ENCODE data around the gene EFNA5.

The EFNA5 gene

DNA sequence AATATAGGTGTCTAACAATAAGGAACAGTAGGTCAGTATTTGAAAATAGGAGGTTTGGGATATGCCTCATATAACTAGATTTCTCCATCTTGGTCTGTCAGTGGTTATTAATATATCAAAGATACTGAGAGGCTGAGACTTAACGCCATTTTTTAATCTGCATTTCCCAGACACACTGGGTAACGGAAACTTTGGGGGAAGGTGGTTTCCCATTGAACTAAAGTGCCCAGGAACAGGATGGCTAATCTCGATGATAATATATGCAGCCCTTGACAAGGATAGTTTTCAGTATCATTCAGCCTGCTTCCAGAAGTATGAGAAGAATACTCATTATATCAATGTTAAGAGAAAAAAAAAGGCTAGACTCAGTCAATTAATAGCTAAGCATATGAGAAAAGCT is 30.7 kb downstream of the EFNA5 start:
- DNase-seq (ENCODE audit: low read depth in 2 of 2), result no peak

DNA sequence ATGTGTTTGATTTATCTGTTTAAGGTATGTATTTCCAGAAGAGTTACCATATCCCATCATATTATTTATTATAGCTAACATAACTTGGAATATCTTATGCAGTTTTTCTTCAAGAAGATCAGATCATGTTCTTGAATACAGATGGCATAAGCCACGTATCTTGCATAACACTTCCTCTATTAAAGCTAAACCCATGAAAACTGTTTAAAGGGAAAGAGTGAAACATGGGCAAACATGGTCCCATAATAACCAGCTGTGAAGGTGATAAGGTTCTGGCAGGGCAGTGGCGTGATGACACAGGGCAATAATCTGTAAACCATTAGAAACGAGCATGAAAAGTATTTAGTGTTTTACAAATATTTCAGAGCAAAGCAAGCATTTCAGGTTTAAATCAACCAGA is 34.2 kb downstream of the EFNA5 start:
- no peak for DNase-seq (ENCODE audit: low read depth in 2 of 2)

DNA sequence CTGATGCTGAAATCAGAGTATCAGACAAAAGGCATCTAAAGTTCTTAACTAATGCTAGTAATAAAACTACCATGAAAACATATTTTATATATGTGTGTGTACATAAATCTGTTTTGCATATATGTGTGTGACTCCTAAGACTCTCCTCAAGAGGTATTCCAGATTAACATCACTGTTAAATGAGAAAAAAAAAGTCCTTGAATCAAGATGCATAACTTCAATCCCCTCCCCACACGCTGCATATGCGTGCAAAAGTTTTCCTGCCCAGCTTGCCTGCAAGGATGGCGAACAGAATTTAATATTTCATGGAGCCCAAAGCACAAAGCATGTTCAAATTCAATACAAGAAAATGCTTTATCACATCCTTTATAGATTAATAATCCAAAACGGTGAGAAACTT is 34.7 kb downstream of the EFNA5 start:
- peak in 1 of 2 experiments; percentile 37 for DNase-seq (ENCODE audit: low read depth in 2 of 2)

DNA sequence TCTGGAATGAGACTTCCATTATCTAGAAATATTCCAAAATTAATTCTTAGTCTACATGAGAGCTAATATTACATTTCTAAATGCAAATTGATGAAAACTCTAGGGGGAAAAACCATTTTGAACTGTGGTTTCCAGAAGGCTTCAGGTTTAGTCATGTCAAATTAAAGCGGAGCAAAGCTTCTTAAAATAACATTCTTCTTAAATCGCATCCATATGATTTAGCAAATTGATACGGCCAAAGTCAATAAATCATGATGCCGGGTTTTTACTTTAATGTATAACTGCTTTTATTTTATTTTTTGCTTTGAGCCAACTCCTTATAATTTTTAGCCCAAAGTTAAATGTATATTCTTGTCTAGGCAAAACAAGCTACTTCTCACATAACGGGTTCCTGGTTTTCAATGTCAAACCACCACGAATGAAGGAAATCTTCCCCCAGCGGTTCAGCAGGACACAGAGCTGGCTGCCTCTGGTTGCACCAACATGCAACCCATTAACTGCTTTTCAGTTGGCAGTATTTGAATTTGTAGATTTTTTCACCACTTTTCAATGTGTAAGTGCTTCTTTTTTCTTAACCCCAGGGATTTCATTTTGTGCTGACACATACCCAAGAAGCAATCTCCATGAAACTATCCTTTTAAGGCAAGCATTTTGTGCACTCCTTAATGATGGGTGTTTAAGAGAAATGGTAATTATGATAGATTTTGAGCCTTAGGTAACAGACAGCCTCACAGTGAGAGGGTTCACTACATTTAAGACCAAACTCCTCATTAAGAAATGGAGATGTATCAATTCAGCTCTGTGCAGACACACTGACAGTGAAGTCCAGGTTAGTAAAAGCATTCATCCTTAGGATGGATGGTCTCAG is 35.5 kb downstream of the EFNA5 start:
- peak; percentile 54 to 62 for DNase-seq (ENCODE audit: low read depth in 2 of 2)

DNA sequence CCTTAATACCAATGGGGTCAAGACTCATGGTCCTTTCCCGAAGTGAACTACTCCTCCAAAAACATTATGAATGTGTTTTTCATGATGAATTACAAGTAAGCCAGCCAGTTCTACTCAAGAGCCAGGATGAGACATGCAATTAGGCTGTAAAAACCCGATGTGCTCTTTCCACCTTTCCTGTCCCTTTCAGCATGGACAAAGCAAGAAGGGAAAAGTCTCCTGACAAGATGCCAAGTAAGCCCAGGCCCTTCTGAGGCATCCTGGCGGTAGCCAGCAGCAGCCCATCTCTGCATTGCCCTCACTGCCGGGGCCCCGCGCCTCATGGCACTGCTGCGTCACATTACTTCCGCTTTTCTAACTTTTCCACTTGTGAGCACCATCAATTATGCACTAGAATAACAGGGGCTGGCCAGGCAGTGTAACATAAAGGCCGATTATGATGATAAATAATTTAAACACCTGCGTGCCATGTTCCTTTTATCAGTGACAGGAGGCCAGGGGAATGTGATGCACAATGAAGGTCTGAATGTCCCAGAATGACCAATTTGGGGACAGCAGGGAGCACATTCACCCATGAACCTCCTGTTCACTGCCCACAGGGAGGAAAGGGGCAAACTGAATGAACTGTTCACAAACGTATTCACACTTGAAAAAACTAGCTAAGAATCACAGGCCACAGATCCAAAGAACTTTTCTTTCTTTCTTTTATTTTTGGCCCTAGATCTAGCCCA is 37.4 kb downstream of the EFNA5 start:
- DNase-seq (ENCODE audit: low read depth in 2 of 2), result no peak

DNA sequence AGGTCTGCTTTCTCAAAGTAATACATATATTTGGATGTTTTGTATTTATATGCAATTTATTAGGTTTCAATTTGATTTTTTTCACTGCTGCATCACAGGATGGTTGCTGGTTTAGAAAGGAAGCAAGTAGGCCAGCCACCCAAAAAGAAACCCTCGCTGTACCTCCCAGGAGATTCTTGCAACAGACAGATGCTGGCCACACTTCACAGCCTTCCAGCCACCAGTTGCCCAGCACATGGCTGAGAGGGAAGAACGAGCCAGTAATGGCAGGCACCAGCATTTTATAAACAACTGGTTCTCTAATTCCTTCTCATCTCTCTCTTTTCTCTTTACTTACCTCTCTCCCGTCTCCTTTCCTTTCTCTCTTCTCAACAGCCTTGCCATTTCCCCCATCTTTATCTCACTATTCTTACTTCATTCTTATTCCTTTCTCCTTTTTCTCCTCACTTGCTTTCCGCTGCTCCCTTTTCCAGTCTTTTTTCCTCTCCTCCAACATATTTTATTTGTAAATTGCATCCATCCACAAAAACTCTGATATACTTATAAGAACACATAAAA is 38.9 kb downstream of the EFNA5 start:
- no peak for DNase-seq (ENCODE audit: low read depth in 2 of 2)

DNA sequence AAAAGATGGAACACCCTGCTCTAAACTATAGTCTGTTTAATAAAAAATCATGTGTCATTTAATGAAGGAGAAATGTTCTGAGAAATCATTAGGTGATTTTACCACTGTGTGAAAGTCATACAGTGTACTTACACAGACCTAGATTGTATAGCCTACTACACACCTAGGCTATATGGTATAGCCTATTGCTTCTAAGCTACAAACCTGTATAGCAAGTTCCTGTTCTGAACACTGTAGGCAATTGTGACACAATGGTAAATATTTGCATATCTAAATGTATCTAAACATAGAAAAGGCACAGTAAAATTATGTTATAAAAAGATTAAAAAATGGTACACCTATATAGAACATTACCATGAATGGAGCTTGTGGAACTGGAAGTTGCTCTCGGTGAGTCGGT is 40.6 kb downstream of the EFNA5 start:
- DNase-seq (ENCODE audit: low read depth in 2 of 2), result no peak

DNA sequence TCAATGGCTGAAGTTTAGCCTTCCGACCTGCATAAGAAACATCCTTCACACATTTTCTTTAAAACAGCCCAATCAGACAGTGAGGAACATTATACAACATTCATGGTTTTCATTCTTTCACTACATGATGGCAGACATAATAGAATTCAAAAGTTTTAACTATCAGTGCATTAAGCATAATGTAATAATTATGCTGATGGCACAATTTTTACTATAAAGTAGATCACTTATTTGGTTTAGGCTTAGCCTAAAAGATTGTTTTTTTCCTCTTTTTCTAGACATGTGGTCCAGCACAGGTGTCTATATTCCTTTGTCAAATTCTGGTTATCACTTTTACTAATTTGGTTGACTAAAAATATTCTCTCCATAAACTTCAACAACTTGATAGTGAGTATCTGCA is 46.5 kb downstream of the EFNA5 start:
- DNase-seq (ENCODE audit: low read depth in 2 of 2), result no peak

DNA sequence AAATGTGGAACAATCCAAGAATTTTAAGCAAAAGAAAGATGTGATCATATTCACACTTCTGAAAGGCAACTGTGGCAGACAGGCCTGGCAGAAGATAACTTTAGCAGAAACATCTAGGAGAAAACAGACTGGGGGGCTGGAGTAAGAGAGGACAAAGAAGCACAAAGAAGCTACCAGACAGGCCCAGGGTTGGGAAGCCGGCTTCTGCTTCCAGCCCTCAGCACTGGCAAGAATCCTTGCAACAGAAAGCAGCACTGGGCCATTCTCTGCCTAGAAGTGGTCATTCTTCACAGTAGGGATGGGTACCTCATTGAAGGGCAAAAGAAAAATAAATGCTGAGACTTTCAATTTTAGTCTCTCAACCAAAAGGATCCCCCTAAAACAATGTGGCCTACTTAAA is 49.6 kb downstream of the EFNA5 start:
- no peak for DNase-seq (ENCODE audit: low read depth in 2 of 2)

DNA sequence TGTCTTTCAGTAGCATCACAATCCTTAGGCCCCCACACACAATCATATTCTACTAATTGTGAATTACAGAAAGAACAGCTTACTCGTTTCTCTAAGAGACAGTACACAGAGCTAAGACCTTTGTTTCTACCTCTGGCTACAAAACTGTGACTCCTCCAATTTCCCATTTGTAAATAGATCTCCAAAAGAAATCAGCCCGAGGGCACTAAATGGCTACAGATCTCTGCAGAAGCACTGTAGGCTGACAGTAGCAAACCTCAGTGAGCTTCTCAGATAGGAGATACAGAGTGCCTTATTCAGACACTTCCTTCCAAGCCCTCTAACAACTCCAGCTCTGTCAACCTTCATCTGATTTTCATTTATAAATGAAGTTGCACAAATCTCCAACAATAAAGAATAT is 51.0 kb downstream of the EFNA5 start:
- no peak for DNase-seq (ENCODE audit: low read depth in 2 of 2)

DNA sequence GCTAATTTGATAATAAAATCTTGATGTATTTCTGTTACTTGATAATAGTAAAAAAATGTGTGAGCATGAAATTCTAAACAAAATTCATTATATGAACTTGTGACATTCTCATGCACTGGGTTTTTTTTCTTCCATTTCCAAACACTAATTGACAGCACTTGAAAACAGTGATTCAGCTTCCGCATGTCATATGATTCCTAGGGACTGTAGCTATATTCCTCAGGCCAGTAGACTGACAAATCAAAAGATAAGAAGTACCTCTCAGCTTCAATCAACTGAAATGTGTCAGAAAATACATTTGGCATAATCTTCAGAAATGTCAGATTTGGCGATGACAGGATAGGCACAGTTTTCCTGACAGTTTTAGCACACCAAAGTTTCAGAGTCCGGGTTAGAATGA is 52.5 kb downstream of the EFNA5 start:
- no peak for DNase-seq (ENCODE audit: low read depth in 2 of 2)

DNA sequence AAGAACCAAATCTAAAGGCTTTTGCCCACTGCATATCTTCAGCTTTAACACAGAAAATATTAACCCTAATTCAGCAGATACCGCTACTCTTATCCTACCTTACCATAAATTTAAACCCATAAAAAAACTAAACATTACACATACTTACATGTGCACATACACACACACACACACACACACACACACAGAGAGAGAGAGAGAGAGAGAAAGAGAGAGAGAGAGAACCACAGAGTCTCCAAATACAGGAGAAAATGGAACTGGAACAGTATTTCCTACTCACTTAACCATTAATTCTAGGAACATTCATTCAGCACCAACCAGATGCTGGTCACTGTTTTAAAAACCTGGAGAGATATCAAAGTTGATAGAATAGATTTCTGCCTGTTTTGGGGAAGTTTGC is 53.7 kb downstream of the EFNA5 start:
- DNase-seq (ENCODE audit: low read depth in 2 of 2), result no peak

DNA sequence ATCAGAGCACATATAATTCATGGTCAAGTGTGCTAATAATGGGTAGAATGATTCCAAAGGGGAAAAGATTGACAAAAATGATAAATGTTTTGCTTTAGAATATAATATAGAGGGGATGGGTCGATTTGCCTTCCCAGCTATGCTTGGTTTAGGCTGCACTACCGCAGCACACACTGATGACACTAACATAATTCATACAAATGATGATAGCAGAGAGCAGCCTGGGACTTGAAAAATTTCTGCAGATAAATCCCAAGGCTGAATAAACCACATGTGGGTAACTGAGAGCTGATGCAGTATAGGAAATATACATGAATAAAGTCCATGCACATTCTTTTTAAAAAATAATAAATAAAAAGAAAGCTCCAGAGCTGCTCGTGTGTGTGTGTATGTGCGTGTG is 54.5 kb downstream of the EFNA5 start:
- no peak for DNase-seq (ENCODE audit: low read depth in 2 of 2)

DNA sequence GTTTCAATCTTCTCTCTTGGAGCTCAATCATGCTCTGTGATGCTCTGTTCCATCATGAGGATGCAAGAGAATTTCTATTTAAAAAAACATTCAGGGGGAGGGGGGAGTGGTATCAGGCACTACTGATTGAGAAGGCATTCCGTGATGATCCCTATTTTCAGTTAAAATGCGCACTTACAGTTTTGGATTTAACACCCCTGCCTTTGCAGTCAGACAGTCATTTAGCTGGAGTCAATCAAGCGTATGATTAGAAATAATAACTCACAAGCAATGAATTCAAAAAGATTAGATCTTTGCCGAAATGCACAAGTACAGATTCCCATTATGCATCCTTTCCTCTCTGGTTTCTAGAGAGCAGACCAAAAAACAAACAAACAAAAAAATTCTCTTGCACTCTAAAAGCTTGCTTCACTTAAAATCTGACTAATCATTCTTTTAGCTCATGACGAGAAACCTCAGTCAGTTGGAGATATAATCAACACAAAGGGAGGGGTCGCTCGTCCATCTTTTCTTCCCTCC is 55.4 kb downstream of the EFNA5 start:
- no peak for DNase-seq (ENCODE audit: low read depth in 2 of 2)

DNA sequence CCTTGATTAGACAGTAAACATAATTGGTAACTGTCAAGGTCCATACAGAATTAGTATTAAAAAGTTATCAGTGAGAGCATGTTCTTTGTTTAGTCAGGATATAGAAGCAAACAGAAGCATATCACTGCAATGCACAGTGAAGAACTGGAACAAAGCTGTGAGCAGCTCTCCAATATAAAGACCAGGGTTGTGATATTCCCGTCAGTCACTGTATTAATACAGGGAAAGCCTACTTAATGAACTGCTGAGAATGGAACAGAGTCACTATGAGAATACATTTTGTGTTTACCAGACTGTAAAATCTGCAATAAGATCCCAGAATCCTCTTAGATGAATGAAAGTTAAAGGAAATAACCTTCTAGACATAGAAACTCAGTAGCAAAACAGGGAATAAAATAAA is 58.2 kb downstream of the EFNA5 start:
- DNase-seq (ENCODE audit: low read depth in 2 of 2), result no peak

DNA sequence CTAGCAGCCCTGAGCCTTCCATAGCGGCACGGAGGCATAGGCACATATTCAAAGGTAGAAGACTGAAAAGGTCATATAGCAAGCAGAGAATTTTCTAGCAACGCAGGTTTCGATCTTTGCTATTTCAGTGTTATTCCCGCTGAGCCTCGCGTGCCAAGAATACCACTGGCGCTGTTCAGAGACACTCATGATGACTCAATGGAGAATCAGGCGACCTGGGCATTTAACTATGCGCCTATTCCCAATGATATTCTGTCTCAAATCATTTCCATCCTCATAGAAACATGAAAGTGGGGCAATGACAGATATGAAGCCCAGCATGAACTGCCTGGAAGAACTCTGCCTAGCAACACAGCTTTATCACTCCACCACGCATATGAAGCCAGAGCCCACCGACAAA is 59.9 kb downstream of the EFNA5 start:
- no peak for DNase-seq (ENCODE audit: low read depth in 2 of 2)

DNA sequence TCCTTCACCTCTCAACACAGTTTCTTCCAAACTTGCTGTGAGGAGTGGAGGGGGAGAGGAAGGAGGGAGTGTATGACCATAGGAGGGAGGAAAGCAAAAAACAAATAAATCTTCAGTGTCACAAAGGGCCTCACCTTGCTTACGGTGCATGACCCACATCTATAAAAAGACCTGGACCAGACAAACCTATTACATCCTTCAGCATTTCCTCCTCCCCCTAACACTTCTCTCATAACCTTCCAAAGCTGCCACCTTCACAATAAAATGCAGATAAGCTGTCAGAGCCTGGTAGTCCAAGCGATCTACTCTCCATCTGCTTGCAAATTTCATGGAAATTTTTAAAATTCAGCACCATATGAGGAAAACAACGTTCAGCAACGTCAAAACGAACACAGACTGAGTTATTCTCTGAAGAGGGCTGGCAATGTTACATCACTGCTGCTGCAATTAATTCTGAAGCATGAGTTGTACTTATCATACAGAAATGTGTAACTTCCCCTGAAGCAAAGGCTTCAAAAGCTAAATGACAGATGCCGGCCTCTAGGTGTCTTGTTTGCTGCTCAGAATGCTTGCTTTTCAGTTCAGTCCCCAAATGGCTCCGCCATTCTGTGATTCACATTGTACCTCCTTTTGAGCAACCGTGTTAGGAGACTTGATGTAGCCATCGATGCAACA is 62.9 kb downstream of the EFNA5 start:
- DNase-seq (ENCODE audit: low read depth in 2 of 2), result no peak

DNA sequence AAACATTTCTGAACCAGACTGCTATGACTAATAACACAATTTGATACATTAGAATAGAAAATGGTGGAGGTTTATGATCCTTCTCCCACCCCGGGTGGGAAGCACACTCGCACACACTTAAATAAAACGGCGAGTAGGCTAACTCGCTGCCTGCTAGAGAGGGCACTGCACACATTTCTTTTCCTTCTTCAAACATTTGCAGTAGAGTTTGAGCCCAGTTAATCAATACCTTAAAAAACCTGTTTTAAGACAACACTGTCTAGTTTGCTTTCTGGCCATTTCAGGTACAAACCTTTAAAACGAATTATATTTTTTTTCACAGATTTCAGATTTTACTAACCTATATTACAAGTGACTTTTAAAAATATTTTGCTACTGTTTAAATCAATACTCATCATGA is 63.5 kb downstream of the EFNA5 start:
- no peak for DNase-seq (ENCODE audit: low read depth in 2 of 2)

DNA sequence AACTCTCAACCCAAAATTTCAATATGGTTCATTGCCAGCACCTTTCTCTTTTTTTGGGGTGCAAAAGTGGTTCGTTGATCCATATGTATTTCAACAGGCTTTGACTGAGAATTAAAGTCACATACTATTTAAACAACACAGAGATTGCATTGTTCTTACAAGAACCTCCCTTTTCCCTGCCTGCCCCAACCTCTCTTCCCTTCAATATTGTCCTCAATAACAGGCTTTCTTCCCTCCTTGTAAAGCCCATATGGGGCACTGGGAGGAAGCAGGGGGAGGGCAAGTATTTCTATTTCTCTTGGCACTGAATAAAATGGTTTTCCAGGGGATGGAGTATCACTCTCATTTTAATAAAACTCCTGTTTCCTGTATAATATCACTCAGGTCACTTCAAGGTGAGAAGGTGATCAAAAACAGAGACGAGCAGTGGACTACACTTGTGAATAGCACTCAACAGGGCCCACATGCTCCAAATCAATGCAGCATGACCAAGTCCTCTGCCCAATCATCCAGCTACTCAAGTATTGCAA is 65.1 kb downstream of the EFNA5 start:
- DNase-seq (ENCODE audit: low read depth in 2 of 2), result no peak

DNA sequence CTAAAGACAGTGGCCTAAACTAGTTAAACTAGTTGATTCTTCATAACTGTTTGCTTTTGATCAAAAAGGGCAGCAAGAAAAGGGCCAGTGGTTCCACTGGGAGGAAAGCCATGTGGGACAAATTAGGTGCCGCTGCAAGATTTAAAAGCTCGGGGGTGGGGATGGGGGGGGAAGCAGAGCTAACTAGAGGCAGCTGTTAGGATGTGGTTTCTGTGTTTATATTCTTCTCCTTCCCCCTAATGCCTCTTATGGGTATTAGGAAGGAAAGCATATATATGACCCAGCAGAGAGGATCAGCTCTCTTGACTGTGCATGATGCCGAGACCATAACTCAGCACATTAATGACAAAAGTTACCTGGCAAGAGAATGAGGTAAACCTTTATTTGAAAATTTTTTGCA is 65.7 kb downstream of the EFNA5 start:
- DNase-seq (ENCODE audit: low read depth in 2 of 2), result peak; percentile 68 to 69

DNA sequence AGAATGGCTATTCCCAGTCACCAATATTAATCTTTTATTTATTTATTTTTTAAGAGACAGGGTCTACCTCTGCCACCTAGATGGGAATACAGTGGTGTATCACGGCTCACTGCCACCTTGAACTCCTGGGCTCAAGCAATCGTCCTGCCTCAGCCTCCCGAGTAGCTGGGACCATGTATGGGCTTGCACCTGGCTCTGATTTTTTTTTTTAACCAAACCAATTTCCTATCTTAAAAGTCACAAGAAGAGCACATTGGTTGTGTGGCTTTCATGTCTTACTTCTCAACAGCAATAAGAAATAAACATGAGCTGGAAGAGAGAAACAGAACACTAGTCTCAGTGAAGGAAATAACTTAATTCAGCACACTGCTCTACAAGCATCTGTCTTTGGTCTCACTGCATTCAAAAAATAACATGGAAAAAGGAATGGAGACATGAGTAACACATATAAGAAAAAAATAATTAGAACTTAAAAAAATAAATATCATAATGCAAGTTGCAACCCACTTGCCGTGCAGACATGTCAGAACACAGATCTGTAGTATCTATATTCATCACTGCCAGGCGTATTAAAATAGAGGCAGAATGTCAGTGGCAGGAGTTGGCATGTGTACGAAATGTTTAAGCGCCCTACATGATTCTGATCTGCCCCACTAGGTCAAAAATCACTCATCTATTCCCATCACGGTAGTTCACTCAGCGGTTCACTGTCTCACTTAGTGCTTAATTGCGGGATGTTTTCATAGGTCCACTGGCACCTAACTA is 66.4 kb downstream of the EFNA5 start:
- DNase-seq (ENCODE audit: low read depth in 2 of 2), result no peak

Measured in fibroblast of skin of left quadriceps (primary cell).